MCF 10A (cell line): ENCODE measurements around the gene VIM. TPM values are rescaled to one million over a fixed set of nuclear protein-coding genes. Genes with fewer than 3 reads are reported as not detected.

Source experiments
- BruUV-seq: library from RNA; stranded (reverse); fragments of 400-500 nt; replicated peaks from 2 replicates; lab custom pipeline; 2021; lab: Mats Ljungman, UMichigan
- CTCF ChIA-PET: fragments of 300-600 bp; sonication (Branson Sonifier 250); formaldehyde crosslinking; extraction: SDS; loops from one replicate; lab custom pipeline; 2021; ENCODE audit warnings: antibody characterized with exemption, inconsistent platforms; lab: Yijun Ruan, JAX
- POLR2A ChIA-PET: fragments of 300-600, 350-650 bp; sonication (Branson Sonifier 250); formaldehyde crosslinking; extraction: SDS; loops from one replicate; lab custom pipeline; 2020; ENCODE audit warnings: antibody characterized with exemption, inconsistent platforms; lab: Yijun Ruan, JAX
- DNase-seq: peaks from one replicate; pipeline ENCODE4 v3.0.0-alpha.2; 2018; ENCODE audit not compliant: unreplicated experiment
- H3K27ac Mint-ChIP-seq: one replicate; pipeline ENCODE4 v1.8.0; 2022; ENCODE audit warnings: mild to moderate bottlenecking, low read depth, mixed read lengths; ENCODE audit not compliant: unreplicated experiment
- H3K27me3 Mint-ChIP-seq: one replicate; pipeline ENCODE4 v1.8.0; 2022; ENCODE audit warnings: mixed read lengths; ENCODE audit not compliant: insufficient read depth, unreplicated experiment
- H3K36me3 Mint-ChIP-seq: one replicate; pipeline ENCODE4 v1.8.0; 2022; ENCODE audit warnings: mild to moderate bottlenecking, moderate library complexity, mixed read lengths; ENCODE audit not compliant: insufficient read depth, unreplicated experiment
- H3K4me1 Mint-ChIP-seq: one replicate; pipeline ENCODE4 v1.8.0; 2022; ENCODE audit warnings: mixed read lengths; ENCODE audit not compliant: insufficient read depth, unreplicated experiment
- H3K4me3 Mint-ChIP-seq: one replicate; pipeline ENCODE4 v1.8.0; 2022; ENCODE audit warnings: mild to moderate bottlenecking, moderate library complexity, mixed read lengths; ENCODE audit not compliant: unreplicated experiment
- H3K9me3 Mint-ChIP-seq: one replicate; pipeline ENCODE4 v1.8.0; 2022; ENCODE audit warnings: mixed read lengths; ENCODE audit not compliant: unreplicated experiment
- CTCF ChIP-seq: fragments of 200-600 bp; IDR thresholded peaks from one replicate; pipeline ENCODE4 v1.8.0; 2022; ENCODE audit warnings: antibody characterized with exemption, mild to moderate bottlenecking; ENCODE audit not compliant: unreplicated experiment
- intact Hi-C: fragments of 100-400 bp; cut with micrococcal nuclease; formaldehyde crosslinking; loops from 2 replicates; pipeline ENCODE4 v1.14.1; 2022
- total RNA-seq: library from RNA; stranded (reverse); gene quantifications from 2 replicates; pipeline ENCODE4 v1.2.3, GENCODE V29; 2022

Gene VIM
- total RNA-seq, 1 experiment from 2014 or later, result 1,430 TPM

GRCh38 chr10:17201794-17202116 lies 26.3 kb upstream of the VIM start:
- BruUV-seq, result TSS peak; percentile 92
- no peak for DNase-seq
- ChIA-PET CTCF (interaction anchor here (0.6 to 3.6 kb wide), 10 partner anchors 12 to 373 kb away, joined by 3 to 23 read pairs (median 6); no protein-coding TSS in a partner anchor), POLR2A (interaction anchor here (0.6 to 4.6 kb wide), 20 partner anchors 9 to 1342 kb away, joined by 3 to 126 read pairs (median 4); partner anchors contain the start of genes HACD1, MINDY3, RSU1 and VIM)
- H3K4me1 Mint-ChIP-seq, result peaks cover 35% of the 10 kb centered on the region
- H3K27me3 Mint-ChIP-seq, result no peaks in the 10 kb centered on the region
- TF ChIP-seq CTCF, result no peak
- peaks cover 5% of the 10 kb centered on the region for H3K36me3 Mint-ChIP-seq
- intact Hi-C loops, result loop anchor here (1.0 to 2.0 kb wide), 3 partner anchors 15 to 55 kb away; partner anchors contain the start of gene VIM
- H3K9me3 Mint-ChIP-seq, result no peaks in the 10 kb centered on the region
- H3K4me3 Mint-ChIP-seq, result peak overlapping the region; percentile 90
- H3K27ac Mint-ChIP-seq, result peak overlapping the region; percentile 88

- POLR2A ChIA-PET, result interaction anchor here (0.8 to 4.6 kb wide), 9 partner anchors 9 to 354 kb away, joined by 3 to 126 read pairs (median 19); partner anchors contain the start of gene VIM
- H3K4me3 Mint-ChIP-seq, result no peak overlapping the region
- intact Hi-C loops, result no loop called here
- DNase-seq, result no peak
- peaks cover 5% of the 10 kb centered on the region for H3K36me3 Mint-ChIP-seq
- CTCF ChIA-PET, result interaction anchor here (0.9 to 2.7 kb wide), 3 partner anchors 11 to 374 kb away, joined by 3 to 15 read pairs (median 8); no protein-coding TSS in a partner anchor
- H3K4me1 Mint-ChIP-seq, result peaks cover 35% of the 10 kb centered on the region
- H3K9me3 Mint-ChIP-seq, result no peaks in the 10 kb centered on the region
- H3K27ac Mint-ChIP-seq, result no peak overlapping the region
- no TSS peak for BruUV-seq
- no peaks in the 10 kb centered on the region for H3K27me3 Mint-ChIP-seq
- no peak for TF ChIP-seq CTCF
These were observed 25.5 kb upstream of the VIM start for GRCh38 chr10:17202506-17202905.

DNA sequence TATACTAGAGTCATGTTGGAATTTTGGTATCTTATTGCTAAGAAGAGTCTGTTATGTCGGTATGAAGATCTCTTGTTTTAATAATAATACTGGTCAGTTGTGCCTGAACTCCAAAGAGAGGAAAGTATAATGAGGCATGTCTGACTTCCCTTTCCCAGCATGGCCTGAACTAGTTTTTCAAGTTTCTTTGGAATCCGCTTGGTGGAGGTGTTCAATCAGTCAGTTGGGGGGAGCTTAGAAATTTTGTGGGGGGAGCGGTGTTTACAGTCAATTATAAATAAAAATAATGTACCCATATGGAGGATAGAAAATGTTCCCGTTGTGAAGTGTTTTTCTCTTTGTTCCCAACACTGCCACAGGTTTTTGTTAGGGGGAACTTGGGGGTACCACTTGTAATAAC lies 25.0 kb upstream of the VIM start:
- H3K4me1 Mint-ChIP-seq, result peaks cover 35% of the 10 kb centered on the region
- TF ChIP-seq CTCF, result no peak
- no peak for DNase-seq
- no peak overlapping the region for H3K27ac Mint-ChIP-seq
- ChIA-PET CTCF (no interaction called here), POLR2A (interaction anchor here (0.8 to 4.6 kb wide), 5 partner anchors 11 to 355 kb away, joined by 3 to 126 read pairs (median 33); partner anchors contain the start of gene VIM)
- no peaks in the 10 kb centered on the region for H3K27me3 Mint-ChIP-seq
- no peaks in the 10 kb centered on the region for H3K9me3 Mint-ChIP-seq
- intact Hi-C loops, result no loop called here
- H3K4me3 Mint-ChIP-seq, result no peak overlapping the region
- peaks cover 5% of the 10 kb centered on the region for H3K36me3 Mint-ChIP-seq
- no TSS peak for BruUV-seq

GRCh38 chr10:17203416-17203815 lies 24.6 kb upstream of the VIM start:
- ChIA-PET CTCF (no interaction called here), POLR2A (interaction anchor here (0.8 kb wide), 1 partner anchor 12 kb away, joined by 7 read pairs; no protein-coding TSS in a partner anchor)
- H3K27ac Mint-ChIP-seq, result no peak overlapping the region
- peaks cover 5% of the 10 kb centered on the region for H3K36me3 Mint-ChIP-seq
- no peaks in the 10 kb centered on the region for H3K27me3 Mint-ChIP-seq
- H3K9me3 Mint-ChIP-seq, result no peaks in the 10 kb centered on the region
- no peak overlapping the region for H3K4me3 Mint-ChIP-seq
- no peak for TF ChIP-seq CTCF
- H3K4me1 Mint-ChIP-seq, result peaks cover 35% of the 10 kb centered on the region
- no TSS peak for BruUV-seq
- intact Hi-C loops, result no loop called here
- DNase-seq, result no peak
